ENCODE measurements around the gene ZNF747.
"Not testable (repeated sequence)": the region's sequence is repeated elsewhere in the genome, so short reads cannot be mapped to it uniquely, and the experiment has no call there.

The ZNF747 gene

DNA sequence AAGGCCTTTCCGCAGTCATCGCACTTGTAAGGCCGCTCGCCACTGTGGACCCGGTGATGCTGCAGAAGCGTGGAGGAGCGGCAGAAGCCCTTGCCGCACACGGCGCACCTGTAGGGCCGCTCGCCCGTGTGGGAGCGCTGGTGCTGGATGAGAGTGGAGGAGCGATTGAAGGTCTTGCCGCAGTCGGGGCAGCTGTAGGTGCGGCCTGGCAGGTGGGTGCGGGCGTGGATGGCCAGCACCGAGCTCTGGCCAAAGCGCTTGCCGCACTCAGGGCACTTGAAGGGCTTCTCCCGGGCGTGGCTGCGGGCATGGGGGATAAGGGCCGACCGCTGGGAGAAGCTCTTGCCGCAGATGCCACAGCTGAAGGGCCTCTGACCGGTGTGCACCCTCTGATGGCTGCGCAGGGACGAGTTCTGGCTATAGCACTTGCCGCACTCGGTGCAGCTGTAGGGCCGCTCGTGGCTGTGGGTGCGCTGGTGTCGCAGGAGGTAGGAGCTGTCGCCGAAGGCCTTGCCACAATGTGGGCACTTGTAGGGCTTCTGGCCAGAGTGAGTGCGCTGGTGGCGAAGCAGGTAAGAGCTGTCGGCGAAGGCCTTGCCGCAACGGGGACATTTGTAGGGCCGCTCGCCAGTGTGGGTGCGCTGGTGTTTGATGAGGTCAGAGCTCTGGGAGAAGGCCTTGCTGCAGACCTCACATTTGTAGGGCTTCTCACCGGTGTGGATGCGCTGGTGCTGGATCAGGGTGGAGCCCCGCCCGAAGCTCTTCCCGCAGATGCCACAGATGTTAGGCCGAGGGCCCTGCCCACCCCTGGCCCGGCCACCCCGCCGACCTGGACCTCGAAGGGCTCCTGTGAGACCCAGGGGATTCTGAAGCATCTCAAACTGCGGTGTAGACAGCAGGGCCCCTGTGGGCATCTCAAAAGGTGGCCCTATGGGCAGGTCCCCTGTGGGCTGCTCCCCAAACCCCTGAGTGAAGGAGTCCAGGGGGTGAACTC is 9.8 kb downstream of the ZNF747 start:
- ATAC-seq, result no peak
- no peak for TF ChIP-seq GLIS3 (CRISPR knock-in tag; IDR thresholded peaks at IDR 0.05)
- no peak for TF ChIP-seq SNAI2 (CRISPR knock-in tag; IDR thresholded peaks at IDR 0.05)
- TF ChIP-seq ZNF565 (CRISPR knock-in tag; conservative IDR thresholded peaks at IDR 0.05; ENCODE audit: low read depth), result no peak
- TF ChIP-seq ZC3H10 (CRISPR knock-in tag; IDR thresholded peaks at IDR 0.05), result no peak
- no peak for TF ChIP-seq TOX (CRISPR knock-in tag; IDR thresholded peaks at IDR 0.05; ENCODE audit: borderline replicate concordance)
- no peak for TF ChIP-seq BACH2 (CRISPR knock-in tag; IDR thresholded peaks at IDR 0.05; ENCODE audit: borderline replicate concordance)
- no peak for TF ChIP-seq CSDC2 (CRISPR knock-in tag; IDR thresholded peaks at IDR 0.05)
- TF ChIP-seq POU6F1 (CRISPR knock-in tag; IDR thresholded peaks at IDR 0.05; ENCODE audit: borderline replicate concordance, low read depth), result no peak
- TF ChIP-seq, protein P1, sequence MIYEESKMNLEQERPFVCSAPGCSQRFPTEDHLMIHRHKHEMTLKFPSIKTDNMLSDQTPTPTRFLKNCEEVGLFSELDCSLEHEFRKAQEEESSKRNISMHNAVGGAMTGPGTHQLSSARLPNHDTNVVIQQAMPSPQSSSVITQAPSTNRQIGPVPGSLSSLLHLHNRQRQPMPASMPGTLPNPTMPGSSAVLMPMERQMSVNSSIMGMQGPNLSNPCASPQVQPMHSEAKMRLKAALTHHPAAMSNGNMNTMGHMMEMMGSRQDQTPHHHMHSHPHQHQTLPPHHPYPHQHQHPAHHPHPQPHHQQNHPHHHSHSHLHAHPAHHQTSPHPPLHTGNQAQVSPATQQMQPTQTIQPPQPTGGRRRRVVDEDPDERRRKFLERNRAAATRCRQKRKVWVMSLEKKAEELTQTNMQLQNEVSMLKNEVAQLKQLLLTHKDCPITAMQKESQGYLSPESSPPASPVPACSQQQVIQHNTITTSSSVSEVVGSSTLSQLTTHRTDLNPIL (CRISPR knock-in tag; IDR thresholded peaks at IDR 0.05; ENCODE audit: low read depth), result no peak
- TF ChIP-seq ARNTL (CRISPR knock-in tag; IDR thresholded peaks at IDR 0.05; ENCODE audit: borderline replicate concordance, low read depth), result no peak
- no peak for TF ChIP-seq RARB (CRISPR knock-in tag; IDR thresholded peaks at IDR 0.05)
- no peak for TF ChIP-seq ZNF8 (CRISPR knock-in tag; IDR thresholded peaks at IDR 0.05)
- no peak for TF ChIP-seq CSRNP3 (CRISPR knock-in tag; IDR thresholded peaks at IDR 0.05)
- no peak for TF ChIP-seq PPARA (CRISPR knock-in tag; IDR thresholded peaks at IDR 0.05; ENCODE audit: borderline replicate concordance)
- TF ChIP-seq ZNF70 (CRISPR knock-in tag; IDR thresholded peaks at IDR 0.05), result no peak
- TF ChIP-seq, protein P2, sequence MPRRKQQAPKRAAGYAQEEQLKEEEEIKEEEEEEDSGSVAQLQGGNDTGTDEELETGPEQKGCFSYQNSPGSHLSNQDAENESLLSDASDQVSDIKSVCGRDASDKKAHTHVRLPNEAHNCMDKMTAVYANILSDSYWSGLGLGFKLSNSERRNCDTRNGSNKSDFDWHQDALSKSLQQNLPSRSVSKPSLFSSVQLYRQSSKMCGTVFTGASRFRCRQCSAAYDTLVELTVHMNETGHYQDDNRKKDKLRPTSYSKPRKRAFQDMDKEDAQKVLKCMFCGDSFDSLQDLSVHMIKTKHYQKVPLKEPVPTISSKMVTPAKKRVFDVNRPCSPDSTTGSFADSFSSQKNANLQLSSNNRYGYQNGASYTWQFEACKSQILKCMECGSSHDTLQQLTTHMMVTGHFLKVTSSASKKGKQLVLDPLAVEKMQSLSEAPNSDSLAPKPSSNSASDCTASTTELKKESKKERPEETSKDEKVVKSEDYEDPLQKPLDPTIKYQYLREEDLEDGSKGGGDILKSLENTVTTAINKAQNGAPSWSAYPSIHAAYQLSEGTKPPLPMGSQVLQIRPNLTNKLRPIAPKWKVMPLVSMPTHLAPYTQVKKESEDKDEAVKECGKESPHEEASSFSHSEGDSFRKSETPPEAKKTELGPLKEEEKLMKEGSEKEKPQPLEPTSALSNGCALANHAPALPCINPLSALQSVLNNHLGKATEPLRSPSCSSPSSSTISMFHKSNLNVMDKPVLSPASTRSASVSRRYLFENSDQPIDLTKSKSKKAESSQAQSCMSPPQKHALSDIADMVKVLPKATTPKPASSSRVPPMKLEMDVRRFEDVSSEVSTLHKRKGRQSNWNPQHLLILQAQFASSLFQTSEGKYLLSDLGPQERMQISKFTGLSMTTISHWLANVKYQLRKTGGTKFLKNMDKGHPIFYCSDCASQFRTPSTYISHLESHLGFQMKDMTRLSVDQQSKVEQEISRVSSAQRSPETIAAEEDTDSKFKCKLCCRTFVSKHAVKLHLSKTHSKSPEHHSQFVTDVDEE (CRISPR knock-in tag; IDR thresholded peaks at IDR 0.05), result no peak
- no peak for TF ChIP-seq OSR1 (CRISPR knock-in tag; IDR thresholded peaks at IDR 0.05)
- TF ChIP-seq TCF4 (CRISPR knock-in tag; IDR thresholded peaks at IDR 0.05; ENCODE audit: borderline replicate concordance), result no peak
- no peak for TF ChIP-seq ZFP3 (CRISPR knock-in tag; IDR thresholded peaks at IDR 0.05)
- no peak for TF ChIP-seq ISL1 (CRISPR knock-in tag; IDR thresholded peaks at IDR 0.05)

DNA sequence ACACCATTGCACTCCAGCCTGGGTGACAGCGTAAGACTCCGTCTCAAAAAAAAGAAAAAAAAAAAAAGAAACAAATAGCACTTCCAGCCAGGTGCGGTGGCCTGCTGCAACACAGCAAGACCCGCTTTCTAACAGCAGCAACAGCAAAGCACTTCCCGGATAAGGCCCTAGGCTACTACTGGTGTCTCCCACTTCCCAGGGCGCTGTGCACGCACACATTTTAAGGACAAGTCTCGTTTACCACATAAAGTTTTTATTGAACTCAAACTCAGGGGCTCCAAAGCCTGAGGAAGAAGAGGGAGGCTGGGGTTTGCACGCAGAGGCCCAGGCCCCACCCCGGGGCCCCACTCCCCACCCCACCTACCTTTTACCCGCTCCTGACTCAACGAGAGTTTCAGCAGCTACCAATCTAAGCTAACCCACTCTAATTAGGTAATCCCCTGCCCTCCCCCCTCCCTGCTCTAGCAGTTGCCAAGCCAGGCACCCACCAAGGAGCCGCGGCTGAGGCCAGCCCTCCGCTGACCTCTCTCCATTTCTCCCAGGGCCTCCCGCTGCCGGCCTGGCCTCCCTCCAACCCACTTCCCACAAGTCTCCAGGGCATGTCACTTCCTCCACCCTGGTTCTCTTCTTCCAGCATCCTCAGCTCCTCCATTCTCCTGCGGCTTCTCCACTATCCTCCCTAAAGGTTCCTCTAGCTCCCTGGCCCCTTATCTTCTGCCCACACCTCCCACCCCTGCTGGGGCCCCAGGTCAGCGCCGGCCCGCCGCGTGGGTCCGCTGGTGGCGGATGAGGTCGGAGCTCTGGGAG is 10.7 kb downstream of the ZNF747 start:
- no peak for ATAC-seq
- no peak for TF ChIP-seq OSR1 (CRISPR knock-in tag; IDR thresholded peaks at IDR 0.05)
- no peak for TF ChIP-seq RARB (CRISPR knock-in tag; IDR thresholded peaks at IDR 0.05)
- no peak for TF ChIP-seq ISL1 (CRISPR knock-in tag; IDR thresholded peaks at IDR 0.05)
- TF ChIP-seq, protein P2 (CRISPR knock-in tag; IDR thresholded peaks at IDR 0.05), result no peak
- no peak for TF ChIP-seq GLIS3 (CRISPR knock-in tag; IDR thresholded peaks at IDR 0.05)

GRCh38 chr16:30522702-30523463 is 11.8 kb downstream of the ZNF747 start:
- not testable (repeated sequence) for ATAC-seq

Measured in SK-N-SH treated with all-trans-retinoic acid at 6 μM for 48 hours (cell line).